MM.1S (cell line): ENCODE results near the gene IFNK.

Experiments
- DNase-seq: peaks from one replicate; pipeline ENCODE4 v3.0.0-alpha.2; 2015
- H2AFZ ChIP-seq: fragments of 300-600 bp; sonication (generic); 2 replicates; pipeline ENCODE4 v1.6.0; 2016; ENCODE audit warnings: antibody characterized with exemption, low read length
- H3F3A ChIP-seq: fragments of 300-600 bp; sonication (generic); 2 replicates; pipeline ENCODE4 v1.6.1; 2016; ENCODE audit warnings: mild to moderate bottlenecking, antibody characterized with exemption, low read length, moderate library complexity, mixed read lengths; ENCODE audit not compliant: insufficient read depth
- H3K27ac ChIP-seq: fragments of 300-600 bp; sonication (generic); 2 replicates; pipeline ENCODE4 v1.5.1; 2016; ENCODE audit warnings: mild to moderate bottlenecking, low read length
- H3K27me3 ChIP-seq: fragments of 300-600 bp; sonication (generic); replicated peaks from 2 replicates; pipeline ENCODE4 v1.6.0; 2016; ENCODE audit warnings: low read length; ENCODE audit not compliant: insufficient read depth
- H3K36me3 ChIP-seq: fragments of 300-600 bp; sonication (generic); replicated peaks from 2 replicates; pipeline ENCODE4 v1.6.1; 2016; ENCODE audit warnings: mild to moderate bottlenecking, low read length, mixed read lengths; ENCODE audit not compliant: insufficient read depth
- H3K4me1 ChIP-seq: fragments of 300-600 bp; sonication (generic); 2 replicates; pipeline ENCODE4 v1.6.1; 2016; ENCODE audit warnings: low read length, mixed read lengths
- H3K4me2 ChIP-seq: fragments of 300-600 bp; sonication (generic); 2 replicates; pipeline ENCODE4 v1.6.0; 2016; ENCODE audit warnings: low read depth, low read length
- H3K4me3 ChIP-seq: fragments of 300-600 bp; sonication (generic); 2 replicates; pipeline ENCODE4 v1.5.1; 2016; ENCODE audit warnings: low read length, mixed read lengths
- H3K79me2 ChIP-seq: fragments of 300-600 bp; sonication (generic); 2 replicates; pipeline ENCODE4 v1.6.1; 2016; ENCODE audit warnings: mixed run types, low read length, mixed read lengths
- H3K9ac ChIP-seq: fragments of 300-600 bp; sonication (generic); 2 replicates; pipeline ENCODE4 v1.6.1; 2016; ENCODE audit warnings: low read length, mixed read lengths
- H3K9me2 ChIP-seq: fragments of 300-600 bp; sonication (generic); replicated peaks from 2 replicates; pipeline ENCODE4 v1.6.1; 2016; ENCODE audit warnings: mild to moderate bottlenecking, low read length, mixed read lengths; ENCODE audit not compliant: insufficient read depth
- H3K9me3 ChIP-seq: fragments of 300-600 bp; sonication (generic); replicated peaks from 2 replicates; pipeline ENCODE4 v1.6.1; 2016; ENCODE audit warnings: mild to moderate bottlenecking, low read length, mixed read lengths; ENCODE audit not compliant: insufficient read depth
- H4K20me1 ChIP-seq: fragments of 300-600 bp; sonication (generic); 2 replicates; pipeline ENCODE4 v1.6.1; 2016; ENCODE audit warnings: mild to moderate bottlenecking, low read length, moderate library complexity, mixed read lengths; ENCODE audit not compliant: insufficient read depth
- CTCF ChIP-seq: fragments of 300-600 bp; sonication (generic); IDR thresholded peaks from 2 replicates; pipeline ENCODE4 v1.5.1; 2016; ENCODE audit warnings: antibody characterized with exemption, low read length, mixed read lengths
- EZH2 ChIP-seq: fragments of 300-600 bp; sonication (generic); optimal IDR thresholded peaks from 2 replicates; pipeline ENCODE3; 2017; ENCODE audit warnings: low read depth, mild to moderate bottlenecking, antibody characterized with exemption, low read length, mixed read lengths
- EZH2phosphoT487 ChIP-seq: fragments of 300-600 bp; sonication (generic); IDR thresholded peaks from 2 replicates; pipeline ENCODE4 v1.6.1; 2018; ENCODE audit warnings: antibody characterized with exemption, low read length

Gene IFNK

GRCh38 chr9:27534131-27534530 is 10.0 kb downstream of the IFNK start:
- no peaks in the 10 kb centered on the region for H3K9me2 ChIP-seq
- no peak overlapping the region for H3K4me2 ChIP-seq
- H3K27me3 ChIP-seq, result no peaks in the 10 kb centered on the region
- no peak overlapping the region for H2AFZ ChIP-seq
- no peak overlapping the region for H3K4me3 ChIP-seq
- H3K9ac ChIP-seq, result no peak overlapping the region
- H3K79me2 ChIP-seq, result no peaks in the 10 kb centered on the region
- no peaks in the 10 kb centered on the region for H3F3A ChIP-seq
- H3K9me3 ChIP-seq, result no peaks in the 10 kb centered on the region
- no peaks in the 10 kb centered on the region for H3K36me3 ChIP-seq
- no peaks in the 10 kb centered on the region for H4K20me1 ChIP-seq
- DNase-seq, result no peak
- TF ChIP-seq EZH2phosphoT487, result no peak
- no peak for TF ChIP-seq CTCF
- TF ChIP-seq EZH2, result no peak
- H3K27ac ChIP-seq, result no peak overlapping the region
- H3K4me1 ChIP-seq, result no peaks in the 10 kb centered on the region

- H3K4me2 ChIP-seq, result no peak overlapping the region
- H3K36me3 ChIP-seq, result no peaks in the 10 kb centered on the region
- no peak overlapping the region for H3K9ac ChIP-seq
- H3F3A ChIP-seq, result no peaks in the 10 kb centered on the region
- no peaks in the 10 kb centered on the region for H3K9me3 ChIP-seq
- no peaks in the 10 kb centered on the region for H3K79me2 ChIP-seq
- no peak overlapping the region for H2AFZ ChIP-seq
- no peak overlapping the region for H3K4me3 ChIP-seq
- no peaks in the 10 kb centered on the region for H3K4me1 ChIP-seq
- TF ChIP-seq CTCF (no peak), EZH2phosphoT487 (no peak), EZH2 (no peak)
- no peak for DNase-seq
- no peak overlapping the region for H3K27ac ChIP-seq
- no peaks in the 10 kb centered on the region for H3K9me2 ChIP-seq
- H3K27me3 ChIP-seq, result no peaks in the 10 kb centered on the region
- no peaks in the 10 kb centered on the region for H4K20me1 ChIP-seq
Observed at GRCh38 chr9:27534658-27535209, 10.6 kb downstream of the IFNK start.

GRCh38 chr9:27535701-27536118 is 11.6 kb downstream of the IFNK start:
- no peak for DNase-seq
- Histone ChIP-seq H3K27ac (no peak overlapping the region), H3F3A (no peaks in the 10 kb centered on the region), H3K9me3 (no peaks in the 10 kb centered on the region), H4K20me1 (no peaks in the 10 kb centered on the region), H3K27me3 (no peaks in the 10 kb centered on the region), H3K4me1 (no peaks in the 10 kb centered on the region), H3K9ac (no peak overlapping the region), H3K36me3 (no peaks in the 10 kb centered on the region), H3K79me2 (no peaks in the 10 kb centered on the region), H3K9me2 (no peaks in the 10 kb centered on the region), H2AFZ (no peak overlapping the region), H3K4me3 (no peak overlapping the region), H3K4me2 (no peak overlapping the region)
- 0 out of 2 replicates have a peak, but pooled peaks have one; percentile 13 for TF ChIP-seq CTCF
- TF ChIP-seq EZH2phosphoT487, result no peak
- no peak for TF ChIP-seq EZH2
